Measurements from ENCODE around the gene NXPE1.
A peak's percentile ranks its signal among the peaks of the same experiment; 100 is the strongest.

NXPE1 gene

GRCh38 chr11:114562166-114562916, 2.7 kb upstream of the NXPE1 start:
- no peak for DNase-seq

GRCh38 chr11:114556135-114556534, 3.5 kb downstream of the NXPE1 start:
- DNase-seq: no peak

DNA sequence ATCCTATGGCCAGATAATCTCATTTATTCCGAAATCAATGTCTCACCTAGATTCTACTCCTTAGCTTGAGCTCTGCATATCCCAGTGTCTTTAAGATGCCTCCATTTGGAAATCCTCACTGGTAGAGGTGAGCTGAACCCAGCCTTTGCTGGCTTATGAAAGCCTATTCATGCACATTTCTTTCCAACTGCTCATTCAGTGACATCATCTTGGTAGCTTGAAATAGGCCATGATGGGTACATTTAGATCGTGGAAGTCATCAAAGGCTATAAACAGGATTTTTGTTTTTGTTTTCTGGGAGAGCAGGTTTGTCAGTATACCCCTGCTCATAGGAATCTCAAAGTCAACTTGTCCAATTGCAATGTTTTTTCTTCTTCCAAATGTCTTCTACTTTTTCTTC, 6.0 kb downstream of the NXPE1 start:
- no peak for DNase-seq

GRCh38 chr11:114551060-114551459, 8.6 kb downstream of the NXPE1 start:
- no peak for DNase-seq

DNA sequence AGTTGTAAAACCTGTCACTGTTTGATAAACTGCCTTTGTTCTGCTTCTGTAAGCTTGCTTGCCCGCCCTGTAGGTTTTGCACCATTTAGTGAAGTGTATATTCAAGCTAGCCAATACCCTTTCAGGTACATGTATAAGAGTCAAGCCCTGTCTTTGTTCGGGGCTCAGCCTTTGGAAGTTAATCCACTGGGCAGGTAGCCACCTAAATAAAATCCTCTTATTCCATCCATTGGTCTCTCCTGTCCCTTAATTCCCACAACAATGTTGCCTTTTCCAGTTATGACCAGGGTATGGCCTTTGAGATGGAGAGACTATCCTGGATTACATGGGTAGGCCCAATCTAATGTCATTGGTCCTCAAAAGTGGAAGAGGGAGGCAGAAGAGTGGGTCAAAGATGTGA, 34.0 kb downstream of the NXPE1 start:
- DNase-seq: no peak

DNA sequence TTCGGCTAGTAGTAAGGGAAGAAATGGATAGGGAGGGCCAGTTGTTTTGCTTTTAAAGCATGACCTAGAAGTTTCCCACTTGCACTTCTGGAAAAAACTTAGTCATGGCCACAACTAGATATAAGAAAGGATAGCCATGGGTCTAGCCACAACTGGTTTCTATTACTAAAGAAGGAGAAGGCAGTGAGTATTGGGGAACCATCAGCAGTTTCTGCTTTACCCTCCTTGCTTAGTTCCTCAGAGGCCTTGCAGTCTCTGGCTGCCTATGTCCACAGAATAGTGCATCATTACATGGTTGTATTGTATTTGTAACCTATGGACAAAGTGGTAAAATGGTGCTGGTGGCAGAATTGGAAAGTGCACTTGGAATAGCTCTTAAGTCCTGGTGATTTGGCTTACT, 35.6 kb downstream of the NXPE1 start:
- DNase-seq: no peak

DNA sequence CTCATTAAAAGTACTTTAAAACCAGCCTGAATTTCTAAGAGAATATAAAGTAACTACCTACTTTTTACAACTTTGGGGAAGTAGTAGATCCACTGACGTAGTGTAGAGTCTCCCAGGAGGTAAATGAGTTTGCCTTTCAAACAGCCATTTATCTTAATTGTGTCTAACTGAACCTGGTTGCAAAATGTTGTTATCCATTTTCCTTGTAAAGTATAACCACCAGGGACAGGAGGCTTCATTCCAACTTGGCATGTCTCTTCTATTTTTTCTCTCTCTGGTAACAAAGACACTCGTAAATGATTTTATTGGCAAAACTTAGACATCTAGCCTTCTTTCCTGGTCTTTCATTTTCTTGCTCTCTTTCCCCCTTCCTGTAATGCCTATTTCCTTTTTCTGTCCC, 36.9 kb downstream of the NXPE1 start:
- no peak for DNase-seq

DNA sequence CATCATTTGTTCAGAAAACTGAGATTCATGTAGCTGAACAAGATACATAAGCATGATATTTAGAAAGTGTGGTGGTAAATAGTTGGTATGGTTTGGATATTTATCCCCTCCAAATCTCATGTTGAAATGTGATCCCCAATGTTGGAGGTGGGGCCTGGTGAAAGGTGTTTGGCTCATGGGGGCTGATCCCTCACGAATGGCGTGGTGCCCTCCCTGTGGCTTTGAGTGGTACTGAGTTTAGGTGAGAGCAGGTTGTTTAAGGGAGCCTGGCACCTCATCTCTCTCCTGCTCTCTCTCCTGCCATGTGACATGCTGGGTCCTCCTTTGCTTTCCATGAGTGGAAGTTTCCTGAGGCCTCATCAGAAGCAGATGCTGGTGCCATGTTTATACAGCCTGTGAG, 48.1 kb downstream of the NXPE1 start:
- DNase-seq: no peak

DNA sequence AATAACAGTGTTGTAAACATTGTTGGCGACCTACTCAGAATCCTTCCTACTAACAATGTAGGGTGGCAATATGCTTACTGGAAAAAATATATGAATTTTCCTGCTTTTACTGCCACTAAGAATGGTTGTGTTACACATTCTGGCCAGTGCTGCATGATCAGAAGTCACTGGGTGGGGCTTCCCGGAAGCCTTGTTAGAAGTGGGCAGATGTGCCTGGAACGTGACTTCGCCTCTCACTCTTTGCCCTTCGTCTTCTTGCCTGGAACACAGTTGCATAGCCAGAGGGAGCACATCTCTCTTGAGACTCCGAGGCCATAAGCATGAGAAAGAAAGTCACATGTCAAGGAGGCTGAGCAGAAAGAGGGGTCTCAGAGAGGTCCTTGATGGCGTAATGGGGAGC, 48.6 kb downstream of the NXPE1 start:
- DNase-seq: no peak

- DNase-seq: no peak
Observed at GRCh38 chr11:114501901-114502300, 57.8 kb downstream of the NXPE1 start.

DNA sequence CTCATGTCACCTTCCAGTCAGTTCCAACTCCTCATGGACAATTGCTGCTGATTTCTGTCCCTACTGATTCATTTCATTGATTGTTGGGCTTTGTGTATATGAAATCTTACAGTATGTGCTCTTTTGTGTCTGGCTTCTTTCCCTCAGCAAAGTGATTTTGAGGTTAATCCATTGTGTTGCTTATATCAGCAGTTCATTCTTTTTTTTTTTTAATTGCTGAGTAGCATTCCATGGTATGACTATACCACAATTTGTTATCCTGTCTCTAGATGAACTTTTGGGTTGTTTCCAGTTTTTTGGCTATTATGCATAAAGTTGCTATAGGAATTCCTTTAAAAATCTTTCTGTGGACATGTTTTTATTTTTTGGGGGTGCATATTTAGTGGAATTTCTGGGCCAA, 59.9 kb downstream of the NXPE1 start:
- no peak for DNase-seq

DNA sequence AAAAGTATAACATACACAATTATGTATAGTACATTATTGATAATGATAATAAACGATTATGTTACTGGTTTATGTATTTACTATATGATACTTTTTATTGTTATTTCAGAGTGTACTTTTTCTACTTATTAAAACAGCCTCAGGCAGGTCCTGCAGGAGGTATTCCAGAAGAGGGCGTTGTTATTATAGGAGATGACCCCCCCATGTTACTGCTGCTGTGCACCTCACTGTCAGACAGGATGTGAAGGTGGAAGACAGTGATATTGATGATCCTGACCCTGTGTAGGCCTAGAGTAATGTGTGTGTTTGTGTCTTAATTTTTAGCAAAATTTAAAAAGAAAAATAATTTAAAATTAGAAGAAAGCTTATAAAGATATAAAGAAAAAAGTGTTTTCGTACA, 62.8 kb downstream of the NXPE1 start:
- DNase-seq: no peak

GRCh38 chr11:114483929-114484328, 75.8 kb downstream of the NXPE1 start:
- no peak for DNase-seq

DNA sequence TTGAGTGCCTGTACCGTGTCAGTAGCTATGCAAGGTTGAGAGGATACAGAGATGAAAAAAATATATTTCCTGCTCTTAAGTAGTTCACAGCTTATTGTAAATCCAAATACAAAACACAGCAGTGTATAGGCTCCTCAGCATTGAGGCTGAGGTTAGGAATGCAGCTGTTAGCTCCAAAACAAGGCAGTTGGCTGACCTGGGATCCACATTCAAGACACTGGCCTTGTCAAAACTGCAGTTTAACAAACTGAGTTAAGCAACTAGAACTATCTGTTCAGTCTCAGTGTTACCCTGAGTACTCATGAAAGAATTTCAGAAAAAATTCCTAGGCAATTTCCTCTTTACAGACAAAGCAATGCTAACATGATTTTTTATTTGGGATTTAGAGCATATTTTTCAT, 77.6 kb downstream of the NXPE1 start:
- peak; percentile 8 for DNase-seq

- no peak for DNase-seq
Observed at GRCh38 chr11:114479331-114479730, 80.3 kb downstream of the NXPE1 start.

DNA sequence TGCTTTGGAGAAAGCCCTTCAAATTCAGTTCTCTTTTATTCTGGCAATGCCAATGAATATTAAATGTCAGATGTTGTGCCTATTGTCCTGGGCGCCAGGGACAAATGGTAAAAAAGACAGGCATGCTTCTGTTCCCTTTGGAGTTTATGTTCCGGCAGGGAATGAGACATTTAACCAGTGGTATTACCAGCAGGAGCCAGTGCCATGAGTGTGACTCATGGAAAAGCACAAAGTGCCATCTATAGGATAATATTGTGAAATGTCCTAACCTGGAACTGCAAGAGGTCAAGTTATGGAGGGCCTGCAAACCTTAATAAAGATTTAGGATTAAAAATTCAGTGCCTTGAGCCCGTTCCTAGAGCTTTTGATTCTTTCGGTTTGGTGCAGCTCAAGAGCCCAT, 80.9 kb downstream of the NXPE1 start:
- DNase-seq: no peak

DNA sequence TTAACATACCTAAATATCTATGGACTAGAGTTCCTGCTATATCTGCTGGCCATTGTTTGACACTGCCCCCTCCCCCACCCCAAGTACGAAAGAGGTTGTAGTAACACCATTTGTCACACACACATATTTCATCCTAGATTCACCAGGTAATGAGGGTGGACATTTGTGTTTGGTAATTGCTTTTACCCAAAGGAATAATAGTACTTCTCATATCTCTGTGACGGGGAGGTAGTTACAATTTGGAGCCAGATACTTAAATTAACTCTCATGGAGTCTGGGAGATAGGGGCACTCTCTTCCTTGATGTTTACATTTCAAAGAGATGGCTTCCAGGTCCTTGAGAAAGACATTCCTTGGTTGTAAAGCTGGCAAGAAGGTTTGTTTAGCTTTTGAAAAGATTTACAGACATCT, 81.7 kb downstream of the NXPE1 start:
- DNase-seq: no peak

DNA sequence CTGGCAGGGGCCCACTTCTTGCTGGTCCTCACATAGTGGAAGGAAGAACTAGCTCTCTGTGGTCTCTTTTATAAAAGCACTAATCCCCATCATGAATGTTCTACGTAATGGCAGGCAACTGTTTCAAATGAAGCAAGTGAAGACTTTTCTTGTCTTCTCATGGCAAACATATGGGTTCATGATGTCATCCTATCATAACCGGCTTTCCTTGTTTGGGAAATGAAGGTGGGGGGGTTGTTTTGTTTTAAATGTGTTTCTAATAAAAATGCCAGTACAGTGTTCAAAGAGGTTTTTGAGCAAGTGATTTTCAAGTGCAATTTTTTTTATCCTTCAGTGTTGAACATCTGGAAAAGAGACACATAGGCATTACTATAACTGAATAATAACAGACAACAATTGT, 87.0 kb downstream of the NXPE1 start:
- DNase-seq: no peak

Measured in DMS79 (cell line).